ENCODE results near the gene NELL2. TPM values are rescaled to one million over a fixed set of nuclear protein-coding genes. Genes with fewer than 3 reads are reported as not detected.

The NELL2 gene
- total and polyA plus RNA-seq, 4 donors: 0.09 to 0.42 (median 0.17) TPM; not detected in 1

DNA sequence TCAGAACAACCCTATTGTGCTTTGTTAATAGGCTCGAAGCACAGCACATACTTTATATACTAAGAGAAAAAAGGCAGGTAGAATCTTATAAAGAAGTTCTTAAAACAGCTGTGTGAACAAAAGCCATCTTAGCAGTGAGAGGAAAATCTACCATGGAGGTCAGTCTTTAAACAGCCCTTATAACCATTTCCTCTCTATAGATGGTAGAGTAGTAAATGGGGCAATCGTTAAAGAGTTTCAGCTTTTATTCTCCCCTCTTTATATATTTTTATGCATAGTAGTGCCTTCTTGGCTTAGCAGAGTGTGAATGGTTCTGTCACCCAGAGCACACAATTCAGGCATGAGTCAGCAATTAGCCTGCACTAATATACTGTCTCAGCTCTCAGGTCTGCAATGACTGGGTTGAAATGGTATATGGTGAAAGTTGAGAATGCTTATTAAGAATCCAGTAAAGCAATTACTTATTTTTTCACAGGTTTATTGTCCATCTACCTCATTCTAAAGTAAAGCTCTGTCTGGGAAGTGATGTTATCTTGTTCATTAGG is 305.0 kb downstream of the NELL2 start:
- no peak overlapping the region for H3K4me3 ChIP-seq (ENCODE audit: low read depth in 1 of 3, low read length in 3 of 3)
- H3K9ac ChIP-seq (ENCODE audit: low read depth in 1 of 2, low read length in 2 of 2): no peak overlapping the region
- TF ChIP-seq, protein P1, sequence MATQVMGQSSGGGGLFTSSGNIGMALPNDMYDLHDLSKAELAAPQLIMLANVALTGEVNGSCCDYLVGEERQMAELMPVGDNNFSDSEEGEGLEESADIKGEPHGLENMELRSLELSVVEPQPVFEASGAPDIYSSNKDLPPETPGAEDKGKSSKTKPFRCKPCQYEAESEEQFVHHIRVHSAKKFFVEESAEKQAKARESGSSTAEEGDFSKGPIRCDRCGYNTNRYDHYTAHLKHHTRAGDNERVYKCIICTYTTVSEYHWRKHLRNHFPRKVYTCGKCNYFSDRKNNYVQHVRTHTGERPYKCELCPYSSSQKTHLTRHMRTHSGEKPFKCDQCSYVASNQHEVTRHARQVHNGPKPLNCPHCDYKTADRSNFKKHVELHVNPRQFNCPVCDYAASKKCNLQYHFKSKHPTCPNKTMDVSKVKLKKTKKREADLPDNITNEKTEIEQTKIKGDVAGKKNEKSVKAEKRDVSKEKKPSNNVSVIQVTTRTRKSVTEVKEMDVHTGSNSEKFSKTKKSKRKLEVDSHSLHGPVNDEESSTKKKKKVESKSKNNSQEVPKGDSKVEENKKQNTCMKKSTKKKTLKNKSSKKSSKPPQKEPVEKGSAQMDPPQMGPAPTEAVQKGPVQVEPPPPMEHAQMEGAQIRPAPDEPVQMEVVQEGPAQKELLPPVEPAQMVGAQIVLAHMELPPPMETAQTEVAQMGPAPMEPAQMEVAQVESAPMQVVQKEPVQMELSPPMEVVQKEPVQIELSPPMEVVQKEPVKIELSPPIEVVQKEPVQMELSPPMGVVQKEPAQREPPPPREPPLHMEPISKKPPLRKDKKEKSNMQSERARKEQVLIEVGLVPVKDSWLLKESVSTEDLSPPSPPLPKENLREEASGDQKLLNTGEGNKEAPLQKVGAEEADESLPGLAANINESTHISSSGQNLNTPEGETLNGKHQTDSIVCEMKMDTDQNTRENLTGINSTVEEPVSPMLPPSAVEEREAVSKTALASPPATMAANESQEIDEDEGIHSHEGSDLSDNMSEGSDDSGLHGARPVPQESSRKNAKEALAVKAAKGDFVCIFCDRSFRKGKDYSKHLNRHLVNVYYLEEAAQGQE (IDR thresholded peaks at IDR 0.05): no peak
- no peak for TF ChIP-seq TAF1 (conservative IDR thresholded peaks at IDR 0.05)
- TF ChIP-seq ATF3 (IDR thresholded peaks at IDR 0.05): no peak
- TF ChIP-seq, protein P2, sequence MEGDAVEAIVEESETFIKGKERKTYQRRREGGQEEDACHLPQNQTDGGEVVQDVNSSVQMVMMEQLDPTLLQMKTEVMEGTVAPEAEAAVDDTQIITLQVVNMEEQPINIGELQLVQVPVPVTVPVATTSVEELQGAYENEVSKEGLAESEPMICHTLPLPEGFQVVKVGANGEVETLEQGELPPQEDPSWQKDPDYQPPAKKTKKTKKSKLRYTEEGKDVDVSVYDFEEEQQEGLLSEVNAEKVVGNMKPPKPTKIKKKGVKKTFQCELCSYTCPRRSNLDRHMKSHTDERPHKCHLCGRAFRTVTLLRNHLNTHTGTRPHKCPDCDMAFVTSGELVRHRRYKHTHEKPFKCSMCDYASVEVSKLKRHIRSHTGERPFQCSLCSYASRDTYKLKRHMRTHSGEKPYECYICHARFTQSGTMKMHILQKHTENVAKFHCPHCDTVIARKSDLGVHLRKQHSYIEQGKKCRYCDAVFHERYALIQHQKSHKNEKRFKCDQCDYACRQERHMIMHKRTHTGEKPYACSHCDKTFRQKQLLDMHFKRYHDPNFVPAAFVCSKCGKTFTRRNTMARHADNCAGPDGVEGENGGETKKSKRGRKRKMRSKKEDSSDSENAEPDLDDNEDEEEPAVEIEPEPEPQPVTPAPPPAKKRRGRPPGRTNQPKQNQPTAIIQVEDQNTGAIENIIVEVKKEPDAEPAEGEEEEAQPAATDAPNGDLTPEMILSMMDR (IDR thresholded peaks at IDR 0.05; ENCODE audit: low read depth, low read length, missing input control): no peak
- no peak for TF ChIP-seq ZBTB33 (IDR thresholded peaks at IDR 0.05)
- no peak for TF ChIP-seq FOXA2 (IDR thresholded peaks at IDR 0.05)
- TF ChIP-seq GABPA (IDR thresholded peaks at IDR 0.05 in 1 of 2, conservative IDR thresholded peaks at IDR 0.05 in 1 of 2): no peak
- no peak for TF ChIP-seq RAD21 (IDR thresholded peaks at IDR 0.05)
- TF ChIP-seq FOXA1 (IDR thresholded peaks at IDR 0.05): no peak
- TF ChIP-seq JUND (IDR thresholded peaks at IDR 0.05): no peak
- TF ChIP-seq YY1 (IDR thresholded peaks at IDR 0.05): no peak
- TF ChIP-seq RXRA (IDR thresholded peaks at IDR 0.05): no peak
- no peak for TF ChIP-seq EGR1 (IDR thresholded peaks at IDR 0.05; ENCODE audit: low read depth in 2 of 2)
- TF ChIP-seq SP1 (IDR thresholded peaks at IDR 0.05): no peak
- no peaks in the 10 kb centered on the region for H3K4me1 ChIP-seq (ENCODE audit: control insufficient read depth in 4 of 4, insufficient read depth in 4 of 4, low read length in 3 of 4)
- H3K27me3 ChIP-seq (ENCODE audit: control insufficient read depth in 4 of 4, insufficient read depth in 4 of 4, low read length in 3 of 4): no peaks in the 10 kb centered on the region
- H3K36me3 ChIP-seq (ENCODE audit: control insufficient read depth in 4 of 4, insufficient read depth in 3 of 4, low read depth in 1 of 4, low read length in 3 of 4): no peaks in the 10 kb centered on the region
- no peak overlapping the region for H3K27ac ChIP-seq (ENCODE audit: low read depth in 1 of 2, low read length in 2 of 2)
- 81% methylated on average over 2 of the region's 2 CpGs for WGBS
- no peaks in the 10 kb centered on the region for H3K9me3 ChIP-seq (ENCODE audit: control insufficient read depth in 4 of 4, low read length in 3 of 4)
- no peak for DNase-seq (ENCODE audit: low spot score)

DNA sequence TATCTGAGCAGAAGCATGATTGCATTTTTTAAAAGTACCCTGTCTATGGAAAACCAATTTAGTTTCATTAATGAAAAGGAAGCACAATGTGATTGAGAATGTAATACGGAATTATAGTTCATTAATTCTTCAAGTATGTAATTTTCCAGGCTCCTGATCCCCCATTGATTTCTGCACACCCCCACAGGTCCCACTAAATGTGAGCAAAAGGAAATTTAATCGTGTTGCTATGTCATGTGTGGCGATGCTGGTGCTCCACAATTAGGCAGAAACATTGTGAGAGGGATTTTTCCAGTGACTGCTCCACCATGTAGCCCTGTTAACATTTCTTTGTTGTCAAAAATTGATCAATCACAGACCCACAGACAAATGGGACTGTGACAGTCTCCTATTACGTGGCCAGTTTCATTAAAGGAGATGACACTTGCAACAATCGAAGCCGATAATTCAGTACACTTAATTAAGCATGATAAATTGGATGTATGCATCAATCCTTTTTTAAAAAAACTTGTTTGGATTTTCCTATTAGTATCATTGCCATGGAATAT is 306.0 kb downstream of the NELL2 start:
- no peak for DNase-seq (ENCODE audit: low spot score)
- no peak overlapping the region for H3K9ac ChIP-seq (ENCODE audit: low read depth in 1 of 2, low read length in 2 of 2)
- TF ChIP-seq JUND (IDR thresholded peaks at IDR 0.05): no peak
- no peak for TF ChIP-seq HNF4A (conservative IDR thresholded peaks at IDR 0.05)
- TF ChIP-seq, protein P2 (IDR thresholded peaks at IDR 0.05; ENCODE audit: low read depth, low read length, missing input control): no peak
- TF ChIP-seq FOXA1 (IDR thresholded peaks at IDR 0.05): no peak
- no peak for TF ChIP-seq ZBTB33 (IDR thresholded peaks at IDR 0.05)
- TF ChIP-seq YY1 (IDR thresholded peaks at IDR 0.05): no peak
- TF ChIP-seq TAF1 (conservative IDR thresholded peaks at IDR 0.05): no peak
- TF ChIP-seq HNF4G (IDR thresholded peaks at IDR 0.05): no peak
- TF ChIP-seq, protein P3, sequence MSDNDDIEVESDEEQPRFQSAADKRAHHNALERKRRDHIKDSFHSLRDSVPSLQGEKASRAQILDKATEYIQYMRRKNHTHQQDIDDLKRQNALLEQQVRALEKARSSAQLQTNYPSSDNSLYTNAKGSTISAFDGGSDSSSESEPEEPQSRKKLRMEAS (IDR thresholded peaks at IDR 0.05): no peak
- no peak for TF ChIP-seq RAD21 (IDR thresholded peaks at IDR 0.05)
- no peak for TF ChIP-seq GABPA (IDR thresholded peaks at IDR 0.05 in 1 of 2, conservative IDR thresholded peaks at IDR 0.05 in 1 of 2)
- TF ChIP-seq RXRA (IDR thresholded peaks at IDR 0.05): no peak
- no peak for TF ChIP-seq EGR1 (IDR thresholded peaks at IDR 0.05; ENCODE audit: low read depth in 2 of 2)
- no peaks in the 10 kb centered on the region for H3K9me3 ChIP-seq (ENCODE audit: control insufficient read depth in 4 of 4, low read length in 3 of 4)
- H3K4me3 ChIP-seq (ENCODE audit: low read depth in 1 of 3, low read length in 3 of 3): no peak overlapping the region
- no peaks in the 10 kb centered on the region for H3K36me3 ChIP-seq (ENCODE audit: control insufficient read depth in 4 of 4, insufficient read depth in 3 of 4, low read depth in 1 of 4, low read length in 3 of 4)
- no peaks in the 10 kb centered on the region for H3K27me3 ChIP-seq (ENCODE audit: control insufficient read depth in 4 of 4, insufficient read depth in 4 of 4, low read length in 3 of 4)
- H3K27ac ChIP-seq (ENCODE audit: low read depth in 1 of 2, low read length in 2 of 2): no peak overlapping the region
- no peaks in the 10 kb centered on the region for H3K4me1 ChIP-seq (ENCODE audit: control insufficient read depth in 4 of 4, insufficient read depth in 4 of 4, low read length in 3 of 4)
- 87% methylated on average over 6 of the region's 6 CpGs for WGBS

Measured in liver (tissue), 9 donors.